Dedifferentiated amniotic fluid mesenchymal stem cell (primary cell): Measurements from ENCODE around the gene MAGI2.

Experiments
- DNase-seq: peaks from one replicate; pipeline ENCODE4 v3.0.0-alpha.2; 2016; ENCODE audit errors: extremely low spot score

MAGI2 gene

GRCh38 chr7:78041423-78041822 lies 1412.0 kb downstream of the MAGI2 start:
- DNase-seq = no peak

GRCh38 chr7:78039790-78040776 lies 1413.4 kb downstream of the MAGI2 start:
- DNase-seq = no peak

- DNase-seq = no peak
These were observed 1414.9 kb downstream of the MAGI2 start for GRCh38 chr7:78038465-78039080.

GRCh38 chr7:78037603-78038002 lies 1415.9 kb downstream of the MAGI2 start:
- DNase-seq = no peak

- no peak for DNase-seq
These were observed 1420.1 kb downstream of the MAGI2 start for GRCh38 chr7:78033410-78033809.

- no peak for DNase-seq
These were observed 1427.0 kb downstream of the MAGI2 start for GRCh38 chr7:78026492-78026891.

GRCh38 chr7:78024591-78024990 lies 1428.9 kb downstream of the MAGI2 start:
- no peak for DNase-seq

- no peak for DNase-seq
These were observed 1430.3 kb downstream of the MAGI2 start for GRCh38 chr7:78023191-78023590.

GRCh38 chr7:78022165-78022564 lies 1431.3 kb downstream of the MAGI2 start:
- DNase-seq = no peak

- no peak for DNase-seq
These were observed 1432.6 kb downstream of the MAGI2 start for GRCh38 chr7:78020874-78021249.

- DNase-seq = peak; percentile 92
These were observed 1433.2 kb downstream of the MAGI2 start for GRCh38 chr7:78020136-78020873.

- peak; percentile 64 for DNase-seq
These were observed 1433.9 kb downstream of the MAGI2 start for GRCh38 chr7:78019447-78020135.

GRCh38 chr7:78018641-78019446 lies 1434.6 kb downstream of the MAGI2 start:
- DNase-seq = no peak

- no peak for DNase-seq
These were observed 1435.8 kb downstream of the MAGI2 start for GRCh38 chr7:78017591-78018100.

GRCh38 chr7:78015574-78016260 lies 1437.8 kb downstream of the MAGI2 start:
- DNase-seq = no peak

- DNase-seq = no peak
These were observed 1439.1 kb downstream of the MAGI2 start for GRCh38 chr7:78014401-78014800.

- DNase-seq = no peak
These were observed 1440.1 kb downstream of the MAGI2 start for GRCh38 chr7:78013386-78013785.

GRCh38 chr7:78011642-78012041 lies 1441.8 kb downstream of the MAGI2 start:
- DNase-seq = no peak

- DNase-seq = no peak
These were observed 1446.2 kb downstream of the MAGI2 start for GRCh38 chr7:78007231-78007630.
